Trophoblast cell (in vitro differentiated cells and primary cell): ENCODE results near the gene PAQR9.
A peak's percentile ranks its signal among the peaks of the same experiment; 100 is the strongest.

Experiments
- DNase-seq, 2 donors: peaks; one replicate each; pipeline ENCODE4 v3.0.0-alpha.2; 2016
- H2AFZ ChIP-seq: 2 replicates; pipeline ENCODE4 v1.6.1; 2013; ENCODE audit warnings: low read length, moderate library complexity, mild to moderate bottlenecking; ENCODE audit not compliant: insufficient read depth, poor library complexity
- H2AK5ac ChIP-seq: 2 replicates; pipeline ENCODE4 v1.6.1; 2013; ENCODE audit warnings: mild to moderate bottlenecking, low read length
- H2BK120ac ChIP-seq: 2 replicates; pipeline ENCODE4 v1.6.1; 2013; ENCODE audit warnings: low read length, mild to moderate bottlenecking, moderate library complexity; ENCODE audit not compliant: insufficient read depth, poor library complexity
- H2BK12ac ChIP-seq: 2 replicates; pipeline ENCODE4 v1.6.1; 2013; ENCODE audit warnings: mild to moderate bottlenecking, low read length, moderate library complexity
- H2BK5ac ChIP-seq: 2 replicates; pipeline ENCODE4 v1.6.1; 2013; ENCODE audit warnings: low read length, low read depth, moderate library complexity, mild to moderate bottlenecking; ENCODE audit not compliant: poor library complexity
- H3K14ac ChIP-seq: 2 replicates; pipeline ENCODE4 v1.6.1; 2013; ENCODE audit warnings: mild to moderate bottlenecking, low read length
- H3K18ac ChIP-seq: 2 replicates; pipeline ENCODE4 v1.6.1; 2013; ENCODE audit warnings: mild to moderate bottlenecking, low read length
- H3K23ac ChIP-seq: 2 replicates; pipeline ENCODE4 v1.6.1; 2013; ENCODE audit warnings: low read length
- H3K27ac ChIP-seq: 2 replicates; pipeline ENCODE4 v1.5.1; 2013; ENCODE audit warnings: low read depth, mild to moderate bottlenecking, inconsistent platforms, low read length, moderate library complexity
- H3K27me3 ChIP-seq: 2 replicates; pipeline ENCODE4 v1.6.1; 2013; ENCODE audit warnings: inconsistent platforms, mild to moderate bottlenecking, low read length, moderate library complexity; ENCODE audit not compliant: insufficient read depth
- H3K36me3 ChIP-seq, 2 experiments: 1 replicate in 1 of 2; 2 replicates in 1 of 2; pipeline ENCODE4 v1.6.1; 2013; ENCODE audit warnings: low read length in 2 of 2, mild to moderate bottlenecking in 2 of 2, moderate library complexity in 1 of 2; ENCODE audit not compliant: insufficient read depth in 2 of 2, control insufficient read depth in 1 of 2
- H3K4ac ChIP-seq: 2 replicates; pipeline ENCODE4 v1.6.1; 2013; ENCODE audit warnings: low read depth, mild to moderate bottlenecking, low read length, moderate library complexity
- H3K4me1 ChIP-seq, 2 experiments: 1 replicate in 1 of 2; 2 replicates in 1 of 2; pipeline ENCODE4 v1.6.1; 2013; ENCODE audit warnings: low read length in 2 of 2, mild to moderate bottlenecking in 2 of 2, moderate library complexity in 1 of 2; ENCODE audit not compliant: insufficient read depth in 2 of 2, control insufficient read depth in 1 of 2
- H3K4me2 ChIP-seq: 2 replicates; pipeline ENCODE4 v1.6.1; 2013; ENCODE audit warnings: inconsistent platforms, mild to moderate bottlenecking, low read length, moderate library complexity
- H3K4me3 ChIP-seq: 2 replicates; pipeline ENCODE4 v1.5.1; 2013; ENCODE audit warnings: mild to moderate bottlenecking, low read depth, low read length, inconsistent platforms
- H3K79me1 ChIP-seq: one replicate; pipeline ENCODE4 v1.6.1; 2013; ENCODE audit warnings: low read length
- H3K79me2 ChIP-seq: 2 replicates; pipeline ENCODE4 v1.6.1; 2013; ENCODE audit warnings: low read length, mild to moderate bottlenecking; ENCODE audit not compliant: control insufficient read depth, insufficient read depth, poor library complexity
- H3K9ac ChIP-seq: 2 replicates; pipeline ENCODE4 v1.6.1; 2013; ENCODE audit warnings: mild to moderate bottlenecking, low read length
- H3K9me3 ChIP-seq: 2 replicates; pipeline ENCODE4 v1.6.1; 2013; ENCODE audit warnings: low read depth, mild to moderate bottlenecking, control low read depth, inconsistent platforms, low read length; ENCODE audit not compliant: insufficient read depth
- H4K12ac ChIP-seq: 2 replicates; pipeline ENCODE4 v1.6.1; 2013; ENCODE audit warnings: low read depth, mild to moderate bottlenecking, low read length, moderate library complexity
- H4K8ac ChIP-seq: 2 replicates; pipeline ENCODE4 v1.6.1; 2013; ENCODE audit warnings: low read depth, mild to moderate bottlenecking, low read length, moderate library complexity
- H4K91ac ChIP-seq: one replicate; pipeline ENCODE4 v1.6.1; 2013; ENCODE audit warnings: low read depth, mild to moderate bottlenecking, low read length, moderate library complexity
- WGBS: extraction: QIAGEN DNeasy Blood & Tissue Kit; methylation state at CpG from one replicate; pipeline ENCODE4 v1.1.7; 2013; ENCODE audit warnings: missing lambda C conversion rate; ENCODE audit not compliant: insufficient read length, insufficient coverage; ENCODE audit errors: extremely low coverage; 5-methylcytosine and 5-hydroxymethylcytosine counted together

The PAQR9 gene

DNA sequence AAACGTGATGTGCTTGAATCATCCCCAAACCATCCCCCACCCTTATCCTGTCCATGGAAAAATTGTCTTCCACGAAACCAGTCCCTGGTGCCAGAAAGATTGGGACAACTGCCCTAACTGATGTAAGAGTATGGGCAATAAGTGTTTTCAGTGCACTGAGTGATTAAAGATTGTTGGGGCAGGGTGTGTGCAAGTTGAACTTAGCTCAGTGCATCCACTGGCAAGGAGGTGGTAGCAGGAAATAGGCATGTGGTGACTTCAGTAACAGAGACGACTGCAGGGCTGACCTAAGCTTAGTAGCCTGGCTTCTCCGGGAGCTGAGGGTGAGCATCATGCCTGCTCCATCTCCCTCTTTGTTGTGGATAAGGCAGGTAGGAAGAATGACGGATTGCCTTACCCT is 27.5 kb downstream of the PAQR9 start:
- H3K9ac ChIP-seq: no peak overlapping the region
- no peaks in the 10 kb centered on the region for H3K9me3 ChIP-seq
- no peak overlapping the region for H3K18ac ChIP-seq
- H3K27me3 ChIP-seq: no peaks in the 10 kb centered on the region
- H3K4ac ChIP-seq: no peak overlapping the region
- H3K4me1 ChIP-seq: no peaks in the 10 kb centered on the region
- no peak overlapping the region for H3K23ac ChIP-seq
- no peak overlapping the region for H4K12ac ChIP-seq
- H2AFZ ChIP-seq: no peak overlapping the region
- no peak overlapping the region for H3K14ac ChIP-seq
- no peaks in the 10 kb centered on the region for H3K79me1 ChIP-seq
- H2BK120ac ChIP-seq: no peak overlapping the region
- H3K36me3 ChIP-seq: no peaks in the 10 kb centered on the region
- H3K79me2 ChIP-seq: no peaks in the 10 kb centered on the region
- H3K4me3 ChIP-seq: no peak overlapping the region
- no peak overlapping the region for H2BK12ac ChIP-seq
- no peak overlapping the region for H4K8ac ChIP-seq
- H2AK5ac ChIP-seq: no peak overlapping the region
- H2BK5ac ChIP-seq: no peak overlapping the region
- no peak overlapping the region for H3K4me2 ChIP-seq
- no peak overlapping the region for H4K91ac ChIP-seq
- H3K27ac ChIP-seq: no peak overlapping the region
- no CpG with 5 or more reads among the region's 5 CpGs for WGBS
- no peak for DNase-seq

DNA sequence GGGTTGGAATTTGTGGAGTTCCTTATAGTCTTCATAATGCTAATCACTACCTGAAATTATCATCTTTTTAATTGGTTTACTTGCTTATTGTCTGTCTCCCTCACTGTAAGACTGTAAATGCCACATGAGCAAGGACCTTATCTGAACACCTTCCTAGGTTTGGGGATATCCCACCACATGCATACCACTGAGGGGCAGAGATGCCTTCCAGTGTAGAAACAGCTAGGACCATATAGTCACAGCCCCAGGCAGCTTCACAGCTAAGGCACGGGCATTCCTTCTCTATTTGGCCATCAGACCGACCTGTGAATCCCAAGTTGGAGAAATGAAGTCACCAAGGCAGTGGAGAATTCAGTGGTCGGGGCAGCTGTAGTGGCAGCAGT is 28.6 kb downstream of the PAQR9 start:
- Histone ChIP-seq H3K23ac (no peak overlapping the region), H3K79me1 (no peaks in the 10 kb centered on the region), H3K27ac (no peak overlapping the region), H3K4ac (no peak overlapping the region), H2BK12ac (no peak overlapping the region), H3K4me1 (no peaks in the 10 kb centered on the region), H2AK5ac (no peak overlapping the region), H3K4me2 (no peak overlapping the region), H3K18ac (no peak overlapping the region), H3K27me3 (no peaks in the 10 kb centered on the region), H4K12ac (no peak overlapping the region), H4K91ac (no peak overlapping the region), H4K8ac (no peak overlapping the region), H2BK120ac (no peak overlapping the region), H3K9ac (no peak overlapping the region), H3K4me3 (no peak overlapping the region), H3K36me3 (no peaks in the 10 kb centered on the region), H2BK5ac (no peak overlapping the region), H2AFZ (no peak overlapping the region), H3K79me2 (no peaks in the 10 kb centered on the region), H3K9me3 (no peaks in the 10 kb centered on the region), H3K14ac (no peak overlapping the region)
- DNase-seq: no peak
- no CpG with 5 or more reads among the region's 3 CpGs for WGBS

DNA sequence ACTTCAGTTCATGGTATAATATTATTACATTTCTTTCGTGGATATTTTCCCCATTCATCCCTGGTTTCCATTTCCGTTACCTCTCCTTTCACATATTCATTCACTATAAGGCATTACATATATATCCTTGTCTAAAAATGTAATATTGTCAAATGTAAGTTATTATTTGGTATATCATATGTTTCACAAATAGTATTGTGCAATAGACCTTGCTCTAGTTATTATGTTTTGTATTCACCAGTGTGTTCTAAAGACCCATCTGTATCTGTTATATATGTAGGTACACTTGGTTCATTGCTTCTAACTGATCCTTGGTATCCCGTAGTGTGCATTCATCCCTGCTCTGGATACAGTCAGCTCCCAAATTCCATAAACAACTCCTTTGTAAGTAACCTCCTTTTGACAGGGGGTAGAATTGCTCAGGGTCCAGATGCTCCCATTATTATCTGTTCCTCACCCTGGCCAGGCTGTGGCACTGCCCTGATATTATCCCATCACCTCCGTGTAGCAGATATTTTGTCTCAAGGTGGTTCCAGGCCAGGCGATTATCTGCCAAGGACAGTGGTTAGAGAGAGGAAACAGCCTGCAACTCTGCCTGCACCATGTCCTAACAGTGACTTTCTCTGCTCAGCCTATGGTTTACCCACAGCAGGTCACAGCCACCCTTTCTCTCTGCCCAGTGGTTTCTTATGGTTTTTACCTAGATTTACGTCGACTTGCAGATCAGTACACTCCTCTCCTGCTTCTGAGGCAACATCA is 29.2 kb downstream of the PAQR9 start:
- Histone ChIP-seq H3K14ac (no peak overlapping the region), H3K4me1 (no peaks in the 10 kb centered on the region), H3K36me3 (no peaks in the 10 kb centered on the region), H3K4me2 (no peak overlapping the region), H3K27ac (no peak overlapping the region), H2BK120ac (no peak overlapping the region), H3K18ac (no peak overlapping the region), H3K79me2 (no peaks in the 10 kb centered on the region), H2BK5ac (no peak overlapping the region), H2AK5ac (no peak overlapping the region), H3K23ac (no peak overlapping the region), H2BK12ac (no peak overlapping the region), H3K4me3 (no peak overlapping the region), H3K9me3 (no peaks in the 10 kb centered on the region), H4K8ac (no peak overlapping the region), H4K12ac (no peak overlapping the region), H2AFZ (no peak overlapping the region), H3K27me3 (no peaks in the 10 kb centered on the region), H3K79me1 (no peaks in the 10 kb centered on the region), H3K9ac (no peak overlapping the region), H4K91ac (no peak overlapping the region), H3K4ac (no peak overlapping the region)
- DNase-seq: no peak
- WGBS: no CpG with 5 or more reads among the region's 7 CpGs

DNA sequence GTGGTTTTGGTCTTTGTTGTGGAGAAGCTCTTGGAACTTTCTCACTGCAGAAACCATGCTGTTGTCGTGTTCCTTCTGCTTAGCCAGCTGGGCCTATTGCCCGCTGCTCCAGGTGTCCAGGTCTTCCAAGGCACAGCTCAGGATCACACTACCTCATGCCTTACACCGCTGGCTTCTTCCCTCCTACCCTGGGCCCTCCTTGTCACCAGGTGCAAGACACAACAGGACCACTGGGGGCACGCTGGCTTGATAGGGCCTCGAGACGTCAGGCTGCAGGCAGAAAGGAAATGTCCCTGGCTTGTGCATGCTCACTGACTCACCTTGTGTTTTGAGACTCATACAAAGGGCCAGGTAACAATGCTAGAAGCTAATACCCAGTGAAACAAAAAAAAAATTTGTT is 32.3 kb downstream of the PAQR9 start:
- H3K9ac ChIP-seq: no peak overlapping the region
- no peaks in the 10 kb centered on the region for H3K4me1 ChIP-seq
- H3K18ac ChIP-seq: no peak overlapping the region
- H3K27ac ChIP-seq: no peak overlapping the region
- no peak overlapping the region for H3K4me3 ChIP-seq
- no peak overlapping the region for H3K14ac ChIP-seq
- H4K91ac ChIP-seq: no peak overlapping the region
- H3K9me3 ChIP-seq: no peaks in the 10 kb centered on the region
- no peaks in the 10 kb centered on the region for H3K79me2 ChIP-seq
- no peak overlapping the region for H3K4ac ChIP-seq
- no peak overlapping the region for H2BK5ac ChIP-seq
- H3K4me2 ChIP-seq: no peak overlapping the region
- H2BK120ac ChIP-seq: no peak overlapping the region
- no peak overlapping the region for H2AK5ac ChIP-seq
- no peak overlapping the region for H3K23ac ChIP-seq
- WGBS: no CpG with 5 or more reads among the region's 6 CpGs
- no peaks in the 10 kb centered on the region for H3K36me3 ChIP-seq
- H4K8ac ChIP-seq: no peak overlapping the region
- H3K27me3 ChIP-seq: no peaks in the 10 kb centered on the region
- H3K79me1 ChIP-seq: no peaks in the 10 kb centered on the region
- H4K12ac ChIP-seq: no peak overlapping the region
- no peak overlapping the region for H2BK12ac ChIP-seq
- DNase-seq: peak in 1 of 2 donors; percentile 65
- H2AFZ ChIP-seq: no peak overlapping the region
